Vagina (tissue), 2 donors: ENCODE data around the gene UGT2B15. TPM values are rescaled to one million over a fixed set of nuclear protein-coding genes. Genes with fewer than 3 reads are reported as not detected.
"Not testable (repeated sequence)": the region's sequence is repeated elsewhere in the genome, so short reads cannot be mapped to it uniquely, and the experiment has no call there.

Experiments used
- DNase-seq, 2 donors: peaks; one replicate each; pipeline ENCODE4 v3.0.0-alpha.2; 2017; ENCODE audit errors: extremely low spot score in 2 of 2
- H3K27ac ChIP-seq: fragments of 200-600 bp; sonication (generic); one replicate; pipeline ENCODE4 v1.5.1; 2019
- H3K27me3 ChIP-seq: fragments of 200-600 bp; sonication (generic); one replicate; pipeline ENCODE4 v1.5.1; 2019
- H3K36me3 ChIP-seq, 2 donors: fragments of 200-600 bp; sonication (generic); one replicate each; pipeline ENCODE4 v1.5.1; 2017 to 2019
- H3K4me1 ChIP-seq: fragments of 200-600 bp; sonication (generic); one replicate; pipeline ENCODE4 v1.5.1; 2019
- H3K4me3 ChIP-seq, 2 donors: fragments of 200-600 bp; sonication (generic); 1 replicate in 1 of 2; 2 replicates in 1 of 2; pipeline ENCODE4 v1.5.1; 2016 to 2019
- H3K9me3 ChIP-seq: fragments of 200-600 bp; sonication (generic); one replicate; pipeline ENCODE4 v1.5.1; 2019
- POLR2A ChIP-seq, 2 donors: fragments of 450-650 bp; IDR thresholded peaks; one replicate each; pipeline ENCODE4 v1.6.1; 2017; ENCODE audit warnings: antibody characterized with exemption in 2 of 2, mild to moderate bottlenecking in 2 of 2, moderate library complexity in 2 of 2
- POLR2AphosphoS5 ChIP-seq, 2 donors: sonication (generic); formaldehyde crosslinking; IDR thresholded peaks; one replicate each; pipeline ENCODE4 v1.9.0; 2017; ENCODE audit warnings: antibody characterized with exemption in 2 of 2, mild to moderate bottlenecking in 2 of 2, low read depth in 1 of 2; ENCODE audit not compliant: insufficient read depth in 1 of 2
- intact Hi-C: fragments of 100-400 bp; cut with DNase I; formaldehyde crosslinking; loops from one replicate; pipeline ENCODE4 v1.15.1; 2023
- total RNA-seq: library from RNA; depleted of rRNA; stranded (reverse); fragments of >200 nt; gene quantifications from one replicate; pipeline ENCODE4 v1.2.3, GENCODE V29; 2016
- TF ChIP-seq, protein P1 (sequence below), 3 experiments: fragments of 450-650 bp in 2 of 3; fragments of 200-600 bp in 1 of 3; sonication (generic) in 1 of 3; IDR thresholded peaks; one replicate each; pipeline ENCODE4 v1.5.1; 2017 to 2019; ENCODE audit warnings: antibody characterized with exemption in 3 of 3, mild to moderate bottlenecking in 2 of 3, moderate library complexity in 2 of 3

Gene UGT2B15
- total RNA-seq, 1 donor from 2014 or later: not detected

DNA sequence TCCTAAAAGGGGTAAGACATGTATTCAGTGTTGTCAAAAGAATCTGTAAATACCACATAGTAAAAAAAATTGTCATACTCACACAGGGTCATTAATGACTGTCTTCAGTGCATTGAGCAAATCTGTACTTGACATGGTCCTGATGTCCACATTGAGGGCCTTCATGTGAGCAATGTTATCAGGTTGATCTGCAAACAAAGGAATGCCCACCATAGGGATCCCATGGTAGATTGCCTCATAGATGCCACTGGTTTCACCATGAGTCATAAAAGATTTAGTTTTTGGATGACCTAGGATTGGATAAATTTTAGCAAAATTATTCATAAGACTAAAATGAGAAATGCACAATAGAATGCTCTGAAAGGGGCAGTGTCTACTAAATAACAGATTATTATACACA, 38.1 kb upstream of the UGT2B15 start:
- H3K27me3 ChIP-seq: no peaks in the 10 kb centered on the region
- no peaks in the 10 kb centered on the region for H3K36me3 ChIP-seq
- H3K9me3 ChIP-seq: no peaks in the 10 kb centered on the region
- no peak for TF ChIP-seq POLR2AphosphoS5 (IDR thresholded peaks at IDR 0.05; ENCODE audit: insufficient read depth in 1 of 2, low read depth in 1 of 2)
- TF ChIP-seq, protein P1, sequence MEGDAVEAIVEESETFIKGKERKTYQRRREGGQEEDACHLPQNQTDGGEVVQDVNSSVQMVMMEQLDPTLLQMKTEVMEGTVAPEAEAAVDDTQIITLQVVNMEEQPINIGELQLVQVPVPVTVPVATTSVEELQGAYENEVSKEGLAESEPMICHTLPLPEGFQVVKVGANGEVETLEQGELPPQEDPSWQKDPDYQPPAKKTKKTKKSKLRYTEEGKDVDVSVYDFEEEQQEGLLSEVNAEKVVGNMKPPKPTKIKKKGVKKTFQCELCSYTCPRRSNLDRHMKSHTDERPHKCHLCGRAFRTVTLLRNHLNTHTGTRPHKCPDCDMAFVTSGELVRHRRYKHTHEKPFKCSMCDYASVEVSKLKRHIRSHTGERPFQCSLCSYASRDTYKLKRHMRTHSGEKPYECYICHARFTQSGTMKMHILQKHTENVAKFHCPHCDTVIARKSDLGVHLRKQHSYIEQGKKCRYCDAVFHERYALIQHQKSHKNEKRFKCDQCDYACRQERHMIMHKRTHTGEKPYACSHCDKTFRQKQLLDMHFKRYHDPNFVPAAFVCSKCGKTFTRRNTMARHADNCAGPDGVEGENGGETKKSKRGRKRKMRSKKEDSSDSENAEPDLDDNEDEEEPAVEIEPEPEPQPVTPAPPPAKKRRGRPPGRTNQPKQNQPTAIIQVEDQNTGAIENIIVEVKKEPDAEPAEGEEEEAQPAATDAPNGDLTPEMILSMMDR (IDR thresholded peaks at IDR 0.05): no peak
- no peak for TF ChIP-seq POLR2A (IDR thresholded peaks at IDR 0.05)
- H3K4me1 ChIP-seq: no peaks in the 10 kb centered on the region
- no peak for DNase-seq
- no peak overlapping the region for H3K4me3 ChIP-seq
- intact Hi-C loops: no loop called here
- no peak overlapping the region for H3K27ac ChIP-seq

DNA sequence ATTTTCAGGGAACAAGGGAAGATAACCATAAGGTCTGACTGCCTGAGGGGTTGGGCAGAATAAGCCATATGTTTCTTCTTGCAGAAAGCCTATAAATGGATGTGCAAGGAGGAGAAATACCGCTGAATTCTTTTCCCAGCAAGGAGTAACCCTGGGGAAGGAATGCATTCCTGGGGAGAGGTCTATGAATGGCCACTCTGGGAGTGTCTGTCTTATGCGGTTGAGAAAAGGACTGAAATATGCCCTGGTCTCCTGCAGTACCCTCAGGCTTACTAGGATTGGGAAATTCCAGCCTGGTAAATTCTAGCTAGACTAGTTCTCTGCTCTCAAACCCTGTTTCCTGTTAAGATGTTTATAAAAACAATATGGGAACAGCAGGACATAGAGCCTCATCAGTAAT, 32.7 kb upstream of the UGT2B15 start:
- DNase-seq, H3K27ac ChIP-seq, H3K36me3 ChIP-seq, H3K27me3 ChIP-seq, H3K9me3 ChIP-seq, H3K4me1 ChIP-seq, intact Hi-C loops, H3K4me3 ChIP-seq: not testable (repeated sequence)

DNA sequence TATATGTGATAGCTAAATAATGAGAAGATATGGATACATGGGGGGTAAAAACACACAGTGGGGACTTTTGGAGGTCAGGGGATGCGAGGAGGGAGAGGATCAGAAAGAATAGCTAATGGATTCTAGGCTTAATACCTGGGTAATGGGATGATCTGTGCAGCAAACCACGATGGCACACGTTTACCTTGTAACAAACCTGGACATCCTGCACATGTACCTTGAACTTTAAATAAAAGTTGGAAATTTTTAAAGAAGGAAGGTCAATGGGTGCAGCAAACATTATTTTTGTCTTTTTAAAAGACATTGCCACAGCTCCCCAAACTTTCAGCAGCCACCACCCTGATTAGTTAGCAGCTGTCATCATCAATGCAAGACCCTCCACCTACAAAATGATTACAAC, 29.7 kb upstream of the UGT2B15 start:
- no peak overlapping the region for H3K4me3 ChIP-seq
- no peak overlapping the region for H3K27ac ChIP-seq
- TF ChIP-seq POLR2A (IDR thresholded peaks at IDR 0.05) (no peak), POLR2AphosphoS5 (IDR thresholded peaks at IDR 0.05; ENCODE audit: insufficient read depth in 1 of 2, low read depth in 1 of 2) (no peak)
- TF ChIP-seq, protein P1 (IDR thresholded peaks at IDR 0.05): no peak
- no peaks in the 10 kb centered on the region for H3K27me3 ChIP-seq
- H3K36me3 ChIP-seq: no peaks in the 10 kb centered on the region
- intact Hi-C loops: no loop called here
- no peak for DNase-seq
- H3K9me3 ChIP-seq: no peaks in the 10 kb centered on the region
- no peaks in the 10 kb centered on the region for H3K4me1 ChIP-seq

DNA sequence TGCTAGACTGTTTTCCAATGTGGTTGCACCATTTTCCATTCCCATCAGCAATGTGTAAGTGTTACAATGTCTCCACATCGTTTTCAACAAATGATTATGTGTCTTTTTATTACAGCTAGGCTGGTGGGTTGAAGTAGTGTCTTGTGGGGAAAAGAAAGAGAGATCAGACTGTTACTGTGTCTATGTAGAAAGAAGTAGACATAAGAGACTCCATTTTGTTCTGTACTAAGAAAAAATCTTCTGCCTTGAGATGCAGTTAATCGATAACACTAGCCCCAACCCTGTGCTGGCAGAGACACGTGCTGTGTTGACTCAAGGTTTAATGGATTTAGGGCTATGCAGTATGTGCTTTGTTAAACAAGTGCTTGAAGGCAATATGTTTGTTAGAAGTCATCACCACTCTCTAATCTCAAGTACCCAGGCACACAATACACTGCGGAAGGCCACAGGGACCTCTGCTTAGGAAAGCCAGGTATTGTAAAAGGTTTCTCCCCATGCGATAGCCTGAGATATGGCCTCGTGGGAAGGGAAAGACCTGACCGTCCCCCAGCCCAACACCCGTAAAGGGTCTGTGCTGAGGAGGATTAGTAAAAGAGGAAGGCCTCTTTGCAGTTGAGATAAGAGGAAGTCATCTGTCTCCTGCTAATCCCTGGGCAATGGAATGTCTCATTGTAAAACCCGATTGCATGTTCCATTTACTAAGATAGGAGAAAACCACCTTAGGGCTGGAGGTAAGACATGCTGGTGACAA, 23.0 kb upstream of the UGT2B15 start:
- TF ChIP-seq, protein P1 (IDR thresholded peaks at IDR 0.05): no peak
- TF ChIP-seq POLR2AphosphoS5 (IDR thresholded peaks at IDR 0.05; ENCODE audit: insufficient read depth in 1 of 2, low read depth in 1 of 2) (no peak), POLR2A (IDR thresholded peaks at IDR 0.05) (no peak)
- no peak overlapping the region for H3K27ac ChIP-seq
- H3K9me3 ChIP-seq: no peaks in the 10 kb centered on the region
- no peak for DNase-seq
- no peaks in the 10 kb centered on the region for H3K4me1 ChIP-seq
- no peak overlapping the region for H3K4me3 ChIP-seq
- H3K27me3 ChIP-seq: no peaks in the 10 kb centered on the region
- H3K36me3 ChIP-seq: no peaks in the 10 kb centered on the region
- intact Hi-C loops: no loop called here

DNA sequence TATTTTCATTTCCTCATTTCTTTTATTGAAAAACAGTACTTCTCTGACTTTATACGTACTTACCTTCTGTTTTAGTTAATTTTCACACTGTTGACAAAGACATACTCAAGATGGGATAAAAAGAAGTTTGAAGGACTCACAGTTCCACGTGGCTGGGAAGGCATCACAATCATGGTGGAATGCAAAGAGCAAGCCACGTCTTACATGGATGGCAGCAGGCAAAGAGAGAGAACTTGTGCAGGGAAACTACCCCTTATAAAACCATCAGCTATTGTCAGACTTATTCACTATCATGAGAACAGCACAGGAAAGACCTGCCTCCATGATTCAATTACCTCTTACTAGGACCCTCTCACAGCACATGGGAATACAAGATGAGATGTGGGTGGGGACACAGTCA, 20.7 kb upstream of the UGT2B15 start:
- no peaks in the 10 kb centered on the region for H3K27me3 ChIP-seq
- no peak overlapping the region for H3K27ac ChIP-seq
- intact Hi-C loops: loop anchor here (2.0 kb wide), 1 partner anchor 14 kb away; no protein-coding TSS in a partner anchor
- H3K4me1 ChIP-seq: no peaks in the 10 kb centered on the region
- no peak for DNase-seq
- no peaks in the 10 kb centered on the region for H3K36me3 ChIP-seq
- TF ChIP-seq, protein P1 (IDR thresholded peaks at IDR 0.05): no peak
- TF ChIP-seq POLR2A (IDR thresholded peaks at IDR 0.05): no peak
- H3K9me3 ChIP-seq: no peaks in the 10 kb centered on the region
- H3K4me3 ChIP-seq: no peak overlapping the region
